CD4-positive, alpha-beta T cell treated with Interleukin-15 for 1 hour (primary cell): Measurements from ENCODE around the gene GALNT6.

Experiments used
- DNase-seq: peaks from one replicate; pipeline ENCODE4 v3.0.0-alpha.2; 2020

GALNT6 gene

DNA sequence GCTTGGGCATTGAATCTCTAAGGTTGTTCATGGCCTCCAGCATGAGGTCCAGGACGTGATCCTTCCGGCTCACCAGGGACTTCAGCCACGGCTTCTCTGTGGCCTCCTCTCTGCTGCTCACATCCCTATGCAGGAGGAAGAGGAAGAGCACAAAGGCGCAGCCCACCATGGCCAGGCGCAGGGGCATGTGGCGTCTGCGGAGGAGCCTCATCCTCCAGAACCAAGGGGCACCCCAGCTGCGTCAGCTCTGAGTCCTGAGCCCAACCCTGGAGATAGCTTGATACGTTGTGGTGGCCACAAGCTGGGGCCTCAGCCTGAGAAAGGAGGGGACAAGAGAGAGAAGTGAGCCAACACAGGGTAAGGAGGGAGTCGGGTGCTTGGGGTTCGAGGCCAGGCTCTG lies 11.6 kb downstream of the GALNT6 start:
- DNase-seq = no peak

GRCh38 chr12:51378749-51379148 lies 12.5 kb downstream of the GALNT6 start:
- DNase-seq = no peak

GRCh38 chr12:51377099-51377984 lies 13.9 kb downstream of the GALNT6 start:
- no peak for DNase-seq

GRCh38 chr12:51374856-51375255 lies 16.4 kb downstream of the GALNT6 start:
- no peak for DNase-seq

- no peak for DNase-seq
These were observed 16.8 kb downstream of the GALNT6 start for GRCh38 chr12:51374361-51374760.

GRCh38 chr12:51373187-51373586 lies 18.0 kb downstream of the GALNT6 start:
- no peak for DNase-seq

GRCh38 chr12:51372021-51372420 lies 19.2 kb downstream of the GALNT6 start:
- no peak for DNase-seq

DNA sequence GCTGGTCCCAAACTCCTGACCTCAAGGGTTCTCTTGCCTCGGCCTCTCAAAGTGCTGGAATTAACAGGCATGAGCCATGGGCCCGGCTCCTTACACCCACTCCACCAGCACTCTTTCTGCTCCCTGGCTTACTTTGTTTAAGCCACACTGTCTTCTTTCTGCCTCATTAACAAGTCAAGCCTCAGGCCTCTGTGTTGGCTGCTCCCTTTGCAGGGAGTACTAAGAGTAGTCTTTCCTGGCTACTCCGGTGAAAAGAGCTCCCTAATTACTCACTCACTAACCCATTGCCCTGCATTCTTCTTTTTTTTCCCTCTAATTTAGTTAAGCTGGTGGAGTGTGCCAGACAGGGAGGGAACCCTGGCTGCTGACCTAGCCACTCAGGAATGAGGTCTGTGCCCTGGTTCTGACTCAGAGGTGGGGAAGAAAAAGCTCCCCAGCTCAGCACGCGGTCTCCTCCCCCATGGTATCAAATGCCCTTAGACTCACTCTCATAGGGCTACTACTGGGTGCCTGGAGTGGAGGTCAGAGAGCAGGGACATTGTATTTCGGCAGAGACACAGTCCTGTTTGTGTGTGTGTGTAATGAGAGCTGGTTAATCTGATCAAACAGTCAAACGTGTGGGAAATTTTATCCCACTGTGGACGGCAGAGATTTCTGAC lies 19.8 kb downstream of the GALNT6 start:
- no peak for DNase-seq

DNA sequence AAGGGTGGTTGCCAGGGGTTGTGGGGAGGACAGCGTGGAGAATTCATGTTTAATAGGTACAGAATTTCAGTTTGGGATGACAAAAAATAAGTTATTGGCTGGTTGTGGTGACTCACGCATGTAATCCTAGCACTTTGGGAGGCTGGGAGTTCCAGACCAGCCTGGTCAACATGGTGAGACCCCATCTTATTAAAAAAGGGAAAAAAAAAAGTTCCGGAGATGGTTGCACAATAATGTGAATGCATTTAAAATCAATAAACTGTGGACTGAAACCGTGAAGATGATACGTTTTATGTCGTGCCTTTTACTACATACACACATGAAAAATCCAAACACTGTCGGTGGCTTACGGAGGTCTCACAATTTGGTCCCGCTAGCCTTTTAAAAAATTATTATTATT lies 20.5 kb downstream of the GALNT6 start:
- DNase-seq = no peak

- no peak for DNase-seq
These were observed 21.6 kb downstream of the GALNT6 start for GRCh38 chr12:51369581-51369980.

DNA sequence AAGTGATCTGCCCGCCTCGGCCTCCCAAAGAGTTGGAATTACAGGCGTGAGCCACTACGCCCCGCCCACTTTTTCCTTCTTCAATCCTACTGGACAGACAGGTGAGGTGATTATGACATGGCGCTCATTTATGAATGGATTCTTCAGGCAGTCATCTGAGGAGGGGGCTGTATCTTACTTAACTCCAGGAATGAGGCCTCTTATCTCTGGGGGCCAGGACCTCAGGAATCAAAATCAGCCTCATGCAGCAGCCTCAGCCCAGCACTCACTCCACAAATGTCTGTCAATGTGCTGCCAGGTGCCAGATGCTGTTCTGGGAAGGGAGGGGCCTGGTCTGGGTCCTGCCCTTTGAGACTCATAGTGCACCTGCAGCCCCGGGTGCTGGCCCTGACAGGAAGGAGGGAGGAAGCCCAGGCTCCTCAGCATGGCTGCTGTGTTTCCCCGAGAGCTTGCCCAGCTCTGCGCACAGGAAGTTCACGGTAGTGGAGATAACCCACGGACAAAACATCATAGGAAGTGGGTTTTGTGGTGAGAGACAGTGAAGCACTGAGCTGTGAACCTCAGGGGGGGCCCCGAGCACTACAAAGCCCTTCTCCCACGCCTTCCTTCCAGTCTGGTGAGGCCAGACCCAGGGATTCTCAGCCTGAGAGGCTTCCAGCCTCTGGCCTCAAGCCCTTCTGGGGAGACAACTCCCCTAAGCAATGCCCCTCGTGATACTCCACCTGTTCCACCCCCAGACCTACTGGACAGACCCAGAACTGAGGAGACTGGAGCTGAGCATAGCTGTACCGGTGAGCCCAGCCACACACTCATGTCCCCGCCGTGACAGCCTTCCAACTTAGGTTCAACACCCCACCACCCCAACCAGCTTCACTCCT lies 22.3 kb downstream of the GALNT6 start:
- DNase-seq = peak; percentile 96

DNA sequence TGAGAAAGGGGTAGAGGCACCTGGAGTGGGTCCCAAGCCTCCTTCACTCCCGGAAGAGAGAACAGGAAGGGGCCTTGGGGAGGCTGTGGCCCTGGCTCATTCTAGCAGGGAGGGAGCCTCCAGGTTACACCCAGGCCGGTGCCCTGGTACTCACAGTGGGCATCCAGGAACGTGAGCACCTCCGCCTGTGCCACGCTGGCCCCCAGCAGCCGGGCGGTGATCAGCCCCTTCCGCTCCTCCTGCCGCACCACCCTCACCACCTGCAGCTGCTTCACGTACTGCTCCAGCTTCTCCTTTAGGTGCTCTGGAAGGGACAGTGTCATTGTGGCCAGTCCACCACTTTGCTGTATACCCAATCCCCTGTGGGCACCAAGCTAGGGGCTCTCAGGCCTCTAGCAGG lies 25.9 kb downstream of the GALNT6 start:
- no peak for DNase-seq

DNA sequence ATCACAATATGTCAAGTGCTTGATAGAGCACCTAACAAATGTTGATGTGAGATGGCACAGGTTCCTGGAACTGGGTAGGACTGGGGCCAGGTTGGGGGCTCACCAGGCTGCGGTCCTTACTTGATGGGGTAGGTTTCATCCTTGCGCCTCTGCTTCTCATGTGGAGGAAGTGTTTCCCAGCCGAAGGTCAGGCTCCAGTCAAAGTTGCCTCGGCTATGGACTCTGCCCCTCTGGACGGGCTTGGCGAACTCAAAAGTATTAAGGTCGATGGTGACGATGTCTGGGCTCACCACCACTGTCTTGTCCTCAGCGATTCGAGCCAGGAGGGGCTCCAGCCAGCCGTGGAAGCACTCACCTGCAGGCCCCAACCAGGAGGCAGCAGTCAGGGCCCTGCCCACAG lies 27.2 kb downstream of the GALNT6 start:
- DNase-seq = no peak

- DNase-seq = no peak
These were observed 28.4 kb downstream of the GALNT6 start for GRCh38 chr12:51362747-51363342.

- no peak for DNase-seq
These were observed 28.9 kb downstream of the GALNT6 start for GRCh38 chr12:51362307-51362706.

GRCh38 chr12:51361161-51362016 lies 29.8 kb downstream of the GALNT6 start:
- no peak for DNase-seq

GRCh38 chr12:51360315-51360714 lies 30.9 kb downstream of the GALNT6 start:
- DNase-seq = no peak

GRCh38 chr12:51359851-51360250 lies 31.4 kb downstream of the GALNT6 start:
- no peak for DNase-seq

DNA sequence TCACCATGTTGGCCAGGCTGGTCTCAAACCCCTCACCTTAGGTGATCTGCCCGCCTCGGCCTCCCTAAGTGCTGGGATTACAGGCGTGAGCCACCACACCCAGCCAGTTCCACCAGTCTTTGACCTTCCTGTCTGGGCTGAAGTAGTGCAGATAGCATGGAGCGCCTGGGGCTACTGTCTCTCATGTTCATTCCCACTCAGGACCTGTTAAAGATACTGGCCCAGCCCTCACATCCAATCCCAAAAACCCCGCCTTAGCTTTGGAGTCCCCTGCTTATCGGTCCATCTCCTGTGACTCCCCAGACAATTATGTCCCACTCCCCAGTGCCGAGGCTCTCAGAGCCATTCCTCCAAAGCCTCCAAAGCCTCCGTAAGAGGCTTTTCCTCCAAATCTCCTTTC lies 32.7 kb downstream of the GALNT6 start:
- no peak for DNase-seq

- peak; percentile 32 for DNase-seq
These were observed 33.7 kb downstream of the GALNT6 start for GRCh38 chr12:51357374-51358047.

- DNase-seq = peak; percentile 37
These were observed 39.2 kb downstream of the GALNT6 start for GRCh38 chr12:51351913-51352532.
